Measurements from ENCODE around the gene IL6ST. TPM values are rescaled to one million over a fixed set of nuclear protein-coding genes. Genes with fewer than 3 reads are reported as not detected.
"Not testable (repeated sequence)": the region's sequence is repeated elsewhere in the genome, so short reads cannot be mapped to it uniquely, and the experiment has no call there.

The IL6ST gene
- total RNA-seq (2021) (52.2 and 60.2 TPM in 2 replicates), Bru-seq, nascent RNA (percentile 86 among the genes with signal in this experiment), BruChase-seq, experiment 1, labeled RNA remaining after a 2-hour chase (percentile 91 among the genes with signal in this experiment), BruChase-seq, experiment 2, labeled RNA remaining after a 6-hour chase (percentile 94 among the genes with signal in this experiment)
- long read RNA-seq, full-length matches to known transcripts = 7 of 19 reads
- long read RNA-seq, partial matches to known transcripts = 2 of 19 reads
- long read RNA-seq, other reads (novel, unspliced or antisense) = 10 of 19 reads

GRCh38 chr5:55994495-55994997, at the start of gene IL6ST:
Gene IL6ST, minus strand, starts transcription at chr5:55994963. Its CDS starts 18,685 bp downstream, at chr5:55976278.
- peaks cover 59% of the 10 kb centered on the region for H3K79me2 ChIP-seq (ENCODE audit: low read depth)
- H2AFZ ChIP-seq = peak within 1 kb of the TSS; percentile 82

GRCh38 chr5:56039985-56040384, 45.2 kb upstream of the IL6ST start:
- no TSS peak for BruUV-seq (replicated peaks)
- no peak overlapping the region for H3K4me3 ChIP-seq
- no peak overlapping the region for H3K4me2 ChIP-seq
- no peak overlapping the region for H2AFZ ChIP-seq
- no peak overlapping the region for H3K27ac ChIP-seq
- H3K4me1 ChIP-seq (replicated peaks; ENCODE audit: insufficient read depth) = peaks cover 13% of the 10 kb centered on the region
- no peaks in the 10 kb centered on the region for H4K20me1 ChIP-seq (ENCODE audit: insufficient read depth)
- CTCF ChIA-PET = no interaction called here
- no peaks in the 10 kb centered on the region for H3K27me3 ChIP-seq (ENCODE audit: insufficient read depth, low read depth)
- H3K79me2 ChIP-seq (ENCODE audit: low read depth) = no peaks in the 10 kb centered on the region
- no peaks in the 10 kb centered on the region for H3K9me3 ChIP-seq (ENCODE audit: insufficient read depth, low read depth)
- DNase-seq = peak in 1 of 2 experiments; percentile 54
- no peaks in the 10 kb centered on the region for H3K36me3 ChIP-seq (ENCODE audit: low read depth)
- TF ChIP-seq EZH2 (IDR thresholded peaks at IDR 0.05; ENCODE audit: low read depth) (no peak), CTCF (conservative IDR thresholded peaks at IDR 0.05) (no peak)
- intact Hi-C loops (cut with micrococcal nuclease; ENCODE audit: unreplicated experiment) = no loop called here
- POLR2A ChIA-PET (ENCODE audit: unreplicated experiment) = no interaction called here
- H3K9me2 ChIP-seq (ENCODE audit: insufficient read depth) = no peaks in the 10 kb centered on the region
- no peaks in the 10 kb centered on the region for H3F3A ChIP-seq (ENCODE audit: insufficient read depth, low read depth)

More at GRCh38 chr5:55994495-55994997, at the start of gene IL6ST:
- Histone ChIP-seq H3K9me2 (ENCODE audit: insufficient read depth) (no peaks in the 10 kb centered on the region), H3K36me3 (ENCODE audit: low read depth) (no peaks in the 10 kb centered on the region), H3K4me1 (replicated peaks; ENCODE audit: insufficient read depth) (peaks cover 44% of the 10 kb centered on the region), H3K4me3 (peak within 1 kb of the TSS; percentile 87), H3K9me3 (ENCODE audit: insufficient read depth, low read depth) (no peaks in the 10 kb centered on the region), H4K20me1 (ENCODE audit: insufficient read depth) (no peaks in the 10 kb centered on the region; the same call in 1 of the 2 replicates), H3K4me2 (peak within 1 kb of the TSS; percentile 99), H3K27ac (peak within 1 kb of the TSS; percentile 91), H3F3A (ENCODE audit: insufficient read depth, low read depth) (peaks cover 23% of the 10 kb centered on the region), H3K27me3 (ENCODE audit: insufficient read depth, low read depth) (no peaks in the 10 kb centered on the region)
- BruUV-seq (replicated peaks) = TSS peak; percentile 38
- peak in 1 of 2 experiments; percentile 65 for DNase-seq
- POLR2A ChIA-PET (ENCODE audit: unreplicated experiment) = interaction anchor here (0.6 to 1.0 kb wide), 5 partner anchors 56 to 643 kb away, joined by 3 to 7 read pairs (median 5); no protein-coding TSS in a partner anchor
- no peak for TF ChIP-seq EZH2 (IDR thresholded peaks at IDR 0.05; ENCODE audit: low read depth)
- no peak for TF ChIP-seq CTCF (conservative IDR thresholded peaks at IDR 0.05)
- CTCF ChIA-PET = interaction anchor here (0.6 kb wide), 1 partner anchor 136 kb away, joined by 3 read pairs; no protein-coding TSS in a partner anchor
- intact Hi-C loops (cut with micrococcal nuclease; ENCODE audit: unreplicated experiment) = loop anchor here (1.0 to 2.0 kb wide), 2 partner anchors 102 to 181 kb away; no protein-coding TSS in a partner anchor

GRCh38 chr5:56038206-56038605, 43.4 kb upstream of the IL6ST start:
- intact Hi-C loops (cut with micrococcal nuclease; ENCODE audit: unreplicated experiment); H2AFZ ChIP-seq; BruUV-seq (replicated peaks); H4K20me1 ChIP-seq (ENCODE audit: insufficient read depth); H3K4me3 ChIP-seq; H3K36me3 ChIP-seq (ENCODE audit: low read depth); CTCF ChIA-PET; H3K27me3 ChIP-seq (ENCODE audit: insufficient read depth, low read depth); H3K27ac ChIP-seq; H3F3A ChIP-seq (ENCODE audit: insufficient read depth, low read depth); POLR2A ChIA-PET (ENCODE audit: unreplicated experiment); H3K9me2 ChIP-seq (ENCODE audit: insufficient read depth); H3K4me2 ChIP-seq; H3K79me2 ChIP-seq (ENCODE audit: low read depth); H3K9me3 ChIP-seq (ENCODE audit: insufficient read depth, low read depth); DNase-seq: not testable (repeated sequence)
- peaks cover 13% of the 10 kb centered on the region for H3K4me1 ChIP-seq (replicated peaks; ENCODE audit: insufficient read depth)

All from PC-9 (cell line).